EL (cell line): ENCODE data around the gene TKFC.
"Not testable (repeated sequence)": the region's sequence is repeated elsewhere in the genome, so short reads cannot be mapped to it uniquely, and the experiment has no call there.

Experiments
- DNase-seq: peaks from one replicate; pipeline ENCODE4 v3.0.0-alpha.2; 2016

TKFC gene

DNA sequence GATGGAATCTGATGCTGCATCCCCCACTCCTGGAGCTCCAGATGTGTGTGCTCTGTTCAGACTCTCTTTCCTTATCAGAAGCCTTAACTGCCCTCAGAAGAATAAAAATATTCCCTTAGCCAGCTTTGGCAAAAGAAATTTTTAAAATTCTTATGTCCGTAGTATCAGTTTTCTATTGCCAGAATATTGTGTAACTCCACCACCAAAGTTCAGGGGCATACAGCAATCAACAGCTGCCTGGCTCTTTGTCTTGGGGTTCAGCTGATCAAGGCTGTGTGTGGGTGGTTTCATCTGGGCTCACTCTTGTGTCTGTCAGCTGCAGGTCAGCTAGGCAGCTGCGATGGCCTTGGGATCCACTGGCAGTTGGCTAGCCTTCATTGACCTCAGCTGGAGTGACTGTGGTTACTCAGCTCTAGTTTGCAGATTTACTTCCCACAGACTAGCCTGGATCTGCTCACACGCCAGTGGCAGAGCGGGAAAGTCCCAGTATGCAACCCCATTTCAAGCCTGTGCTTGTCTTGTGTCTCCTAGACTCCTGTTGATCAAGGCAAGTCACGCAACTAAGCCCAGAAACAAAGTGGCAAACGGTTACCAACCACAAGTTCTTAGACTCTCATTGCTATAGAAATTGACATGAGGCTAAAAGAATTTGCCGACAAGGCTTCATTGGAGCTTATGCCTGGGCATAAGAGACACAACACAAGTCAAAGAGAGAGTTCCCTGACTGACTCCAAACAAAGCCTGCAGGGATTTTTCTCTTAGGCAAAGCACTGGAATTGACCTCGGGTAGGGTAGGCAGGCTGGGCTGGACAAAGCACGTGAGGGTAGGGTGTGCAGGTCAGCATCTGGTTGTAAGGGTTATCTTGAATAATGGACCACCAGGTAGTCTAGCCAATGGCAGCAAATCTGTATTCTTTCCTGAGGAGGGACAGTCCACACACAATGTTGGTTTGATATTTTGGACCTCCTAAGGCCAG is 36.6 kb downstream of the TKFC start:
- DNase-seq, result peak; percentile 48

DNA sequence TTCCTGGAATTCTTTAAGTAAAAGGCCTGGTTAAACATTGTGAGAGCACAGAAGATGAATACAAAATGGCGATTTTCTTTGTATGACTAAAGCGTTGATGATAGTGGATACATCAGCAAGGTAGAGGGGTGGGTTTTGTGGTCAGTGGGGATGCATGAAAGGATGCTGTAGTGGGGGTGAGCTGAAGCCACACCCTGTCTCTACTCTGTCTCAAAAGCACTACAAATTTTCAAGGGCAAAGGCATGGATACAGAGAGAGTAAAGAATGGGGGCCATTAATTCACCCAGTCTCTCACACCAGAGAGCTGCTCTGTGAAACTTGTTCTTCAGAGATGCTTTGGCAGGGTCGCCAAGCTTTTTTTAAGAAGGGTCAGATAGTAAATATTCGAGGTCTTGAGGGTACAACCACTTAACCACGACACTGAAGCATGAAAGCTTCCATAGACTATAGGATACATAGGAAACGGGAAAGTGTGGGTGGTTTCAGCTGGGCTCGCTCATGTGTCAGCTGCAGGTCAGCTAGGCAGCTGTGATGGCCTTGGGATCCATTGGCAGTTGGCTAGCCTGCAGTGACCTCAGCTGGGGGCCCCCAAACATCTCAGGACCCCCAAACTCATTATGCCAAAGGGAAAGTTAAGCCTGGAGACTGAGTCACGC is 37.4 kb downstream of the TKFC start:
- no peak for DNase-seq

DNA sequence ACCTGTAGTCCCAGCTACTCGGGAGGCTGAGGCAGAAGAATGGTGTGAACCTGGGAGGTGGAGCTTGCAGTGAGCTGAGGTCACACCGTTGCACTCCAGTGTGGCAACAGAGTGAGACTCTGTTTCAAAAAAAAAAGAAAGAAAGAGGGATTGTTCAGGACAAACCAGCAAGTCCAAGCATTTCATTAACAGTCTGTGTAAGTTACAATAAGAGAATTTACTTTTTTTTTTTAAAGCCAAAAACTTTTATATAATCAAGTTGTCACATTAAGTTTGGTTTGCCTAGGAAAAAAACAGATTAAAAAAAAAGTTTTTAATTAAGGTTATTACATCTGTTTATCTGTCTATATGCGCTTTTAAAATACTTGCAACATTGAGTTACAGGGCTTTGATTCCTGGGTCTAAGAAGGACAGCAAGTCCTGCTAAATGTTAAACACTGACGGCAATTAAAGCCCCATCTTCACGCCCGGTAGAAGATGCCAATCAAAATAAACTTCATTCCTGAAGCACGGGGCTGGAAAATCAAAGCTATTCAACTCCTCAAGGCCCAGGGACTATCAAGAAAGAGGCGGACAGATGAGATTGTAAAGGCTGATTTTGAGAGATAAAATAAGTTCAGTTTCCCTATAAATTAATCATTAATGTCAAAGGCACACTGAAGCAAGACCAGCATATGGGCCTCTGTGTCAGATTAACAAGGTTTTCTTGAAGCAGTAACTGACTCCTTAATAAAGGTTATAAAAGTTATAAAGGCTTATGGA is 39.8 kb downstream of the TKFC start:
- no peak for DNase-seq

DNA sequence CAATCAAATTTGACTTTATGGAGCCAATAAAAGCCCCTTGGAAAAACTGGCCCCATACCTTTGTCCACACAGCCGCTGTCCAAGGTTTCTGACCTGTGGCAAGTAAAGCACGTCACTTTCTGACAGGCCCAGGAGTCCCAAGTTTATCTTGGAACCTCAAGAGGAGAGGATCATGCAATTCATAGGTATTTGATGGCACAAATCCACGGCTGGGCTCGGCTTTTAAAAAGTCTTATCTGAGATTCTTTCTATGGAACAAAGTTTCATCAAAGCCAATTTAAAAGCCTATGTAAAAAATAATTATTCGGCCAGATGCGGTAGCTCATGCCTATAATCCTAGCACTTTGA is 42.7 kb downstream of the TKFC start:
- no peak for DNase-seq

DNA sequence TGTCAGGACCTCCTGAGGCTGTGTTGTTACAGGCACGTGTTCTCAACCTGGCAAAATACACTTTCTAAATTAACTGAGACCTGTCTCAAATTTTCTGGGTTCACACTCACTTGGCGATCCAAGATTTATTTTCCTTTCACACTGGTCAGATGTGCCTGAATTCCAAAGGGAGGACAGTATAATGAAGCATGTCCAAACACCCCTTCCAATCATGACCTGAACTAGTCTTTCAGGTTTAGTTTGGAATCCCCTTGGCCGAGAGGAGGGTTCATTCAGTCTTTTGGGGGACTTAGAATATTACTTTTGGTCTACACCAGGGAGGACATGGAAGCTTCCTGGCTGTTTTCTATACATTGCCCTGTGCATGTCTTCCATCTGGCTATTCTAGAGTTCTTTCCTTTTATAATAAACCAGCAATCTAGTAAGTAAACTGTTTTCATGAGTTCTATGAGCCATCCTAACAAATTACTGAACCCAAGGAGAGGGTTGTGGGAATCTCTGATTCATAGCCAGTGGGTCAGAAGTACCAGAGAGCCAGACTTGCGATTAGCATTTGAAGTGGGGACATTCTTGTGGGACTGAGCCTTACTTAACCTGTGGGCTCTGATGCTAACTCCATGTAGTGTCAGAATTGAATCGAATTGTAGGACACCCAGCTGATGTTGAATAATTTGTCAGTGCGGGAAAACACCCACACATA is 44.6 kb downstream of the TKFC start:
- DNase-seq, result no peak

DNA sequence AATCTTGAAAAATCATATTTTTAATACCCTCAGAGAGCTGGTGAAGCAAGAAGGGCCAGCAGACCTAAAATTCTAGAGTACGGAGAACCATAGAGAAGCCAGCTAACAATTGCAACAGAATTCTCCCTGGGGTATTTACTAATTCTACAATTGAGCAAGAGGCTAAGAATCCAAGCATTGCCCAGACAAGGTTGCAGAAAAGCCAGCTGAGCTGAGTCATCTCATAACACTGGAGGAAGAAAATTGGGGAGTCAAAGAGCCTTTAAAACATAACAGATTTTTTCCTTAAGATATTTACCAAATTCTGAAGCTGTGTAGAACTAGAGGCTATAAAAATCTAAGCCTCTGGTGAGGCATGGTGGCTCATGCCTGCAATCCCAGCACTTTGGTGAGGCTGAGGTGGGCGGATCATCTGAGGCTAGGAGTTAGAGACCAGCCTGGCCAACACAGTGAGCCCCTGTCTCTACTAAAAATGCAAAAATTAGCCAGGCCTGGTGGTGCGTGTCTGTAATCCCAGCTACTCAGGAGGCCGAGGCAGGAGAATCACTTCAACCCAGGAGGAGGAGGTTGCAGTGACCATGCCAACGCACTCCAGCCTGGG is 45.8 kb downstream of the TKFC start:
- DNase-seq, result peak; percentile 93

DNA sequence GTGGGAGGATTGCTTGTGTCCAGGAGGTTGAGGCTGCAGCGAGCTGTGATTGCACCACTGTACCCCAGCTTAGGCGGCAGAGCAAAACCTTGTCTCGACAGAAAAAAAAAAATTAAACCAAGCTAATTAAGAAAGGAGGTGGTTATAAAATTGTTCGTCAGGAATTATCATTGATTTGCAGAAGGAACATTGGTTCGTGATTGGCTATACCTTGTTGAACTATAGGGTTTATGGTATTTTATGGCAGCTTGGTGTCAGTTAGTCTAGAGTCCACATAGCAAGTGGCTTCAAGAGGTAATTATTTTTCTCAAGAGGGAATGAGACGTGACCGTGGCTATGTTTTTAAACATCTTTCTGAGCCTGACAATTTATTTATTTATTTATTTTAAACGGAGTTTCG is 47.9 kb downstream of the TKFC start:
- no peak for DNase-seq

DNA sequence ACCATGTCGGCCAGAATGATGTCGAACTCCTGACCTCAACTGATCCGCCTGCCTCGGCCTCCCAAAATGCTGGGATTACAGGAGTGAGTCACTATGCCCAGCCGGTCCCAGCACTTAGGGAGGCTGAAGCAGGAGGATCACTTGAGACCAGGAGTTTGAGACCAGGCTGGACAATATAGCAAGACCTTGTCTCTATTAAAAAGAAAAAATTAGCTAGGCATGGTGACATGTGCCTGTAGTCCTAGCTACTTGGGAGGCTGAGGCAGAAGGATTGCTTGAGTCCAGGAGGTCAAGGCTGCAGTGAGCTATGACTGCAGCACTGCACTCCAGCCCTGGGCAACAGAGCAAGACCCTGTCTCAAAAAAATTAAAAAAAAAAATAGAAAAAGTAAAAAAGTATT is 50.8 kb downstream of the TKFC start:
- DNase-seq, result not testable (repeated sequence)

DNA sequence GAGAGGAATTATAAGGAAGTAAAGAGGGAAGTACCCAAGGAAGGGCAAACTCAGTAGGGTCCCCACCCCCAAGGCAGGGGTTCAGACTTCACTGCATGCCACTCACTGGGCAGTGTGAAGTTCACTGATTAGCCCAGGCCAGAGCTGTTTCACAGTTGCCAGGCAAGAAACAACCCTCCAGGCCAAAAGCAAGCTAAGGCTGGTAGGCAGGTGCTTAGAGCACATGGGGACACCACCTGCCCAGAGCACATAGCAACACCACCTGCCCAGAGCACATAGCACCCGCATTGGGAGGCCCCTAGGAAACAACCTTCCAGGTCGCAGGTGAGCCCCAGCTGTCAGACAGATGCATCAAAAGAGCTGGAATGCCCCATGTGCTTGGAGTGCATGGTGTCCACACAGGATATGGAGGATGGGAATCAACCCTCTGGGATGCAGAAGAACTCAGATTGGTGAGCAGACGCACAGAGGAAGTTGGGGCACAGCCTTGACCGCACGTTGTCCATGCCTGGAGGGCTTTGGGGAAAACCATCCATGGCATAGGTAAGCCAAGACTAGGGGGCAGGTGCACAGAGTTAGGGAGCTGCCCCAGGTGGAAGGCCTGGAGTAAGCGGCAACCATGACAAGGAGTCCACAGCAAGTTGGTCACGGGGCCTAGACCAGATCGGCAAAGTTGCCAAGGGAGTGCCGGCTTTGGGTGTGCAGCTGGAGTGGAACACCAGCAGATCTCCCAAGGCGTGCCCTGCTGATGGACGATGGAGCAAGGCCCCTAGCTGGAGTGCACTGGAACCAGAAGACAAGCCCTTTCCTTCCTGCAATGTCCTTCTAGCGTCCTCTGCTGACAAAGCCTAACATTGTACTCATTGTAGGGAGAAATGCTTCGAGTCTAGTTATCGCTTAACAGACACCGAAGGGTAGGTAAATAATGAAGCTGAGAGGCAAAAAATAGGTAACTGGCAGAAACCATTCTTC is 51.5 kb downstream of the TKFC start:
- peak; percentile 26 for DNase-seq

DNA sequence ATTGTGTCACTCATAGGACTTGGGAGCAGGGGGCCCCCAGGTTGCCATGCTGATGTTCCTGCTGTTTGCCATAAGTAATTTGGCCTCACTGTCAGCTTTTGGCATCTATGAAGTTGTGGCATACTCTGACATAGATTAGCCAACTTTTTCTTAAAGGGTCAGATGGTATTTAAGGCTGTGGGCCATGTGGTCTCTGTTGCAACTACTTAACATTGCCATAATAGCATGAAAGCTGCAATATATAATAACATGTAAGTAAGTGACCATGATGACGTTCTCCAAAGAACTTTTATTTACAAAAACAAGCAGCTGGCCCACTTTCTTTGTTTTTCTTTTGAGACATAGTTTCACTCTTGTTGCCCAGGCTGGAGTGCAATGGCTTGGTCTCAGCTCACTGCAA is 57.1 kb downstream of the TKFC start:
- no peak for DNase-seq

DNA sequence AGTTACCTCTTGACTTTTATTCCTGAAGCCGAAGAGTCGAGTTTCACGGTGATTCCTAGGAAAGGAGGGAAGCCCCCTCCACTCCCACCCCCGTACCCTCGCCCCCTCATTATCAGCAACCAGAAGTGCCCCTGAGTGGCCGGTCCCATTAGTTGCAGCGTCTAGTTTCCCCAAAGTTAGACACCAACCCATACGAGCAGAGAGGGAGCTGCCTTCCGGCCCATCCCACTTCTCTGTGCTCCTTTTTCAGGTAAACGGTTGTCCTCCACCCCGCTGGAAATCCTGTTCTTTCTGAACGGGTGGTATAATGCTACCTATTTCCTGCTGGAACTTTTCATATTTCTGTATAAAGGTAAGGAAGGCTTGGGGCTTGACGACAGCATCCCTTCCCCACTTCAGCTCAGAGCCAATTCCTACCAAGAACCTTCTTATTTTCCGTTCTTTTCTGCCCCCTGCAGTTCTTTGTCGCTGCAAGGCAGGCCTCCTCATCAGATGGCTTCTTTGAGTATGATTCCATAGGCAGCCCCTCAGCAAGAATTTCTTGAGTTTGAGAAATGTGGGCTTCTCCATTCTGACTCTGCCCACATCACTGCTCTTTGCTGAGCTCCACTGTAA is 60.1 kb downstream of the TKFC start:
- peak; percentile 40 for DNase-seq
